H1 (cell line): ENCODE results near the gene C12orf56. TPM values are rescaled to one million over a fixed set of nuclear protein-coding genes. Genes with fewer than 3 reads are reported as not detected.
A peak's percentile ranks its signal among the peaks of the same experiment; 100 is the strongest.

Experiments
- CTCF ChIA-PET: fragments of 300-600 bp; sonication (Branson Sonifier 250); formaldehyde crosslinking; loops from one replicate; lab custom pipeline; 2021; ENCODE audit not compliant: partially characterized antibody; lab: Charles Lee
- POLR2A ChIA-PET: fragments of 300-600 bp; sonication (Branson Sonifier 250); formaldehyde crosslinking; loops from one replicate; lab custom pipeline; 2021; ENCODE audit warnings: inconsistent platforms; ENCODE audit not compliant: partially characterized antibody; lab: Charles Lee
- DNase-seq, 2 experiments: peaks; one replicate each; pipeline versions ENCODE4 v3.0.0 to v3.0.0-alpha.2; 2010 to 2022; ENCODE audit warnings: low spot score in 2 of 2, low read depth in 1 of 2, mixed read lengths in 1 of 2
- FAIRE-seq: peaks from 2 replicates; lab custom pipeline; 2011; peaks lifted over from hg19 to GRCh38; lab: Jason Lieb, UNC
- H2AFZ ChIP-seq: 2 replicates; pipeline ENCODE4 v1.8.1; 2012; ENCODE audit warnings: low read length, inconsistent platforms
- H2AK5ac ChIP-seq: 2 replicates; pipeline ENCODE4 v1.6.1; 2013; ENCODE audit warnings: low read depth, low read length
- H2BK120ac ChIP-seq: replicated peaks from 2 replicates; pipeline ENCODE3; 2013; ENCODE audit warnings: low read depth, low read length, inconsistent platforms
- H2BK12ac ChIP-seq: 2 replicates; pipeline ENCODE4 v1.6.1; 2013; ENCODE audit warnings: low read depth, low read length
- H2BK15ac ChIP-seq: 2 replicates; pipeline ENCODE4 v1.6.1; 2013; ENCODE audit warnings: low read length
- H2BK20ac ChIP-seq: 2 replicates; pipeline ENCODE4 v1.6.1; 2013; ENCODE audit warnings: low read length
- H2BK5ac ChIP-seq: 2 replicates; pipeline ENCODE4 v1.6.1; 2013; ENCODE audit warnings: low read depth, low read length
- H3K14ac ChIP-seq: 2 replicates; pipeline ENCODE4 v1.6.1; 2013; ENCODE audit warnings: inconsistent platforms; ENCODE audit not compliant: insufficient read length
- H3K18ac ChIP-seq: 2 replicates; pipeline ENCODE4 v1.6.1; 2013; ENCODE audit warnings: low read length; ENCODE audit errors: extremely low read depth
- H3K23ac ChIP-seq: 2 replicates; pipeline ENCODE4 v1.6.1; 2013; ENCODE audit warnings: inconsistent platforms; ENCODE audit not compliant: insufficient read length
- H3K23me2 ChIP-seq: 2 replicates; pipeline ENCODE4 v1.6.1; 2013; ENCODE audit warnings: low read depth, low read length
- H3K27ac ChIP-seq: 2 replicates; pipeline ENCODE4 v1.6.1; 2011; ENCODE audit warnings: low read depth, low read length, inconsistent platforms
- H3K27me3 ChIP-seq, 4 experiments: replicated peaks in 1 of 4; 1 replicate in 1 of 4; 2 replicates in 3 of 4; pipeline versions ENCODE4 v1.6.1 to v1.8.1; 2011 to 2013; ENCODE audit warnings: low read length in 3 of 4, mild to moderate bottlenecking in 3 of 4, inconsistent platforms in 2 of 4, mixed read lengths in 2 of 4, moderate library complexity in 1 of 4; ENCODE audit not compliant: control insufficient read depth in 3 of 4, insufficient read depth in 3 of 4; ENCODE audit errors: extremely low read depth in 1 of 4
- H3K36me3 ChIP-seq, 4 experiments: 2 replicates each; pipeline versions ENCODE4 v1.6.1 to v1.8.1; 2011 to 2013; ENCODE audit warnings: mild to moderate bottlenecking in 4 of 4, low read length in 3 of 4, moderate library complexity in 2 of 4, control low read depth in 1 of 4, inconsistent platforms in 1 of 4; ENCODE audit not compliant: insufficient read depth in 4 of 4, control insufficient read depth in 2 of 4
- H3K4ac ChIP-seq: replicated peaks from 2 replicates; pipeline ENCODE3; 2013; ENCODE audit warnings: low read length, low read depth, mixed read lengths, inconsistent platforms; ENCODE audit not compliant: insufficient read length
- H3K4me1 ChIP-seq, 4 experiments: replicated peaks in 1 of 4; 1 replicate in 1 of 4; 2 replicates in 3 of 4; pipeline versions ENCODE4 v1.6.1 to v1.8.1; 2011 to 2013; ENCODE audit warnings: low read length in 3 of 4, inconsistent platforms in 2 of 4, mixed read lengths in 1 of 4; ENCODE audit not compliant: insufficient read depth in 4 of 4, control insufficient read depth in 3 of 4
- H3K4me2 ChIP-seq, 2 experiments: 2 replicates each; pipeline versions ENCODE4 v1.6.1 to v1.8.1; 2011 to 2013; ENCODE audit warnings: low read depth in 2 of 2, low read length in 2 of 2, control low read depth in 1 of 2, inconsistent platforms in 1 of 2, mild to moderate bottlenecking in 1 of 2; ENCODE audit not compliant: insufficient read depth in 1 of 2
- H3K4me3 ChIP-seq, 4 experiments: fragments of 200-600, 300-600 bp in 1 of 4; sonication (generic), shearing (Covaris generic), sonication (Bioruptor Twin) in 1 of 4; 2 replicates each; pipeline versions ENCODE4 v1.5.1 to v1.8.1; 2011 to 2016; ENCODE audit warnings: low read length in 4 of 4, low read depth in 3 of 4, control low read depth in 2 of 4, inconsistent platforms in 2 of 4, mild to moderate bottlenecking in 2 of 4, mixed read lengths in 1 of 4, moderate library complexity in 1 of 4; ENCODE audit not compliant: insufficient read depth in 2 of 4; ENCODE audit errors: extremely low read depth in 1 of 4
- H3K56ac ChIP-seq: replicated peaks from 2 replicates; pipeline ENCODE3; 2013; ENCODE audit warnings: low read depth, mild to moderate bottlenecking, mixed read lengths, low read length, inconsistent platforms; ENCODE audit not compliant: insufficient read length
- H3K79me1 ChIP-seq: 2 replicates; pipeline ENCODE4 v1.6.1; 2013; ENCODE audit warnings: low read depth, low read length, control low read depth
- H3K79me2 ChIP-seq, 2 experiments: 2 replicates each; pipeline versions ENCODE4 v1.6.1 to v1.8.1; 2012 to 2013; ENCODE audit warnings: low read length in 2 of 2, mild to moderate bottlenecking in 2 of 2, inconsistent platforms in 1 of 2; ENCODE audit not compliant: insufficient read depth in 2 of 2, control insufficient read depth in 1 of 2
- H3K9ac ChIP-seq, 4 experiments: replicated peaks in 1 of 4; 1 replicate in 1 of 4; 2 replicates in 3 of 4; pipeline versions ENCODE4 v1.6.1 to v1.8.1; 2011 to 2013; ENCODE audit warnings: low read depth in 3 of 4, low read length in 3 of 4, control low read depth in 2 of 4, mild to moderate bottlenecking in 2 of 4, moderate library complexity in 2 of 4, inconsistent platforms in 1 of 4; ENCODE audit errors: extremely low read depth in 1 of 4
- H3K9me3 ChIP-seq, 2 experiments: 2 replicates each; pipeline versions ENCODE4 v1.6.1 to v1.8.1; 2012 to 2013; ENCODE audit warnings: mild to moderate bottlenecking in 2 of 2, moderate library complexity in 2 of 2, control low read depth in 1 of 2, inconsistent platforms in 1 of 2, low read depth in 1 of 2, low read length in 1 of 2, mixed read lengths in 1 of 2; ENCODE audit not compliant: insufficient read depth in 2 of 2
- H4K20me1 ChIP-seq, 2 experiments: replicated peaks in 1 of 2; 2 replicates each; pipeline versions ENCODE3 to v1.8.1; 2011 to 2013; ENCODE audit warnings: inconsistent platforms in 2 of 2, low read length in 2 of 2, mild to moderate bottlenecking in 1 of 2; ENCODE audit not compliant: insufficient read depth in 2 of 2, control insufficient read depth in 1 of 2
- H4K5ac ChIP-seq: 2 replicates; pipeline ENCODE4 v1.6.1; 2013; ENCODE audit warnings: low read length, low read depth, mixed read lengths, inconsistent platforms; ENCODE audit not compliant: insufficient read length
- H4K8ac ChIP-seq: 2 replicates; pipeline ENCODE4 v1.8.0; 2013; ENCODE audit warnings: mild to moderate bottlenecking, moderate library complexity, low read length, inconsistent platforms; ENCODE audit not compliant: insufficient read depth; ENCODE audit errors: extremely low read depth
- H4K91ac ChIP-seq: replicated peaks from 2 replicates; pipeline ENCODE3; 2013; ENCODE audit warnings: low read length, mixed read lengths, inconsistent platforms; ENCODE audit not compliant: insufficient read length
- CBX5 ChIP-seq: fragments of 300-800, 300-1000 bp; sonication (generic); IDR thresholded peaks from 2 replicates; pipeline ENCODE4 v1.7.1; 2016; ENCODE audit warnings: antibody characterized with exemption, low read length, low read depth
- CREB1 ChIP-seq: IDR thresholded peaks from 2 replicates; pipeline ENCODE4 v1.6.1; 2012; ENCODE audit warnings: inconsistent platforms
- EP300 ChIP-seq, 2 experiments: IDR thresholded peaks; 1 replicate in 1 of 2; 2 replicates in 1 of 2; pipeline ENCODE4 v1.6.1; 2011 to 2012; ENCODE audit warnings: low read depth in 2 of 2, low read length in 2 of 2, mild to moderate bottlenecking in 2 of 2, borderline replicate concordance in 1 of 2, inconsistent platforms in 1 of 2, moderate library complexity in 1 of 2
- NANOG ChIP-seq: IDR thresholded peaks from 2 replicates; pipeline ENCODE4 v1.6.1; 2011; ENCODE audit warnings: low read length, low read depth, mild to moderate bottlenecking, inconsistent platforms; ENCODE audit not compliant: insufficient read depth, poor library complexity, severe bottlenecking
- POLR2A ChIP-seq, 2 experiments: IDR thresholded peaks; 1 replicate in 1 of 2; 2 replicates in 1 of 2; pipeline ENCODE4 v1.6.1; 2011; ENCODE audit warnings: low read depth in 2 of 2, low read length in 2 of 2, mild to moderate bottlenecking in 2 of 2; ENCODE audit errors: control extremely low read depth in 1 of 2
- RXRA ChIP-seq: IDR thresholded peaks from 2 replicates; pipeline ENCODE4 v1.6.1; 2011; ENCODE audit warnings: low read depth, mild to moderate bottlenecking, low read length, moderate library complexity; ENCODE audit not compliant: insufficient read depth
- SIX5 ChIP-seq: IDR thresholded peaks from 2 replicates; pipeline ENCODE4 v1.6.1; 2011; ENCODE audit warnings: mild to moderate bottlenecking, low read depth, low read length
- SP4 ChIP-seq: IDR thresholded peaks from 2 replicates; pipeline ENCODE4 v1.6.1; 2012; ENCODE audit warnings: low read length, inconsistent platforms
- SRF ChIP-seq: IDR thresholded peaks from 2 replicates; pipeline ENCODE4 v1.6.1; 2011; ENCODE audit warnings: mild to moderate bottlenecking, low read depth, low read length, moderate library complexity
- TBP ChIP-seq: IDR thresholded peaks from 2 replicates; pipeline ENCODE4 v1.6.1; 2011; ENCODE audit warnings: low read depth, low read length, improper control_type of control experiment
- TEAD4 ChIP-seq: IDR thresholded peaks from 2 replicates; pipeline ENCODE4 v1.6.1; 2012; ENCODE audit warnings: low read depth, low read length, inconsistent platforms, mixed read lengths
- WGBS, 2 experiments: shearing (Covaris generic) in 1 of 2; methylation state at CpG; one replicate each; pipeline versions ENCODE4 v1.1.6 to v1.1.7; 2013 to 2015; ENCODE audit warnings: low lambda C conversion rate in 2 of 2, mixed read lengths in 2 of 2, inconsistent platforms in 1 of 2, low coverage in 1 of 2, missing lambda C conversion rate in 1 of 2; ENCODE audit not compliant: insufficient replicate concordance in 2 of 2, insufficient coverage in 1 of 2, insufficient read length in 1 of 2; ENCODE audit errors: extremely low coverage in 1 of 2, missing lambda C conversion rate in 1 of 2; 5-methylcytosine and 5-hydroxymethylcytosine counted together
- polyA plus RNA-seq, 7 experiments: library from polyadenylated mRNA; depleted of rRNA in 3 of 7; stranded (reverse) in 5 of 7; unstranded in 2 of 7; fragments of >200 nt in 5 of 7; fragments of 200-250 nt in 2 of 7; gene quantifications; 1 replicate in 5 of 7; 2 replicates in 1 of 7; 4 replicates in 1 of 7; pipeline versions ENCODE4 v1.2.1 to v1.2.3, GENCODE V29; 2011 to 2013; ENCODE audit warnings: missing spikeins in 2 of 7, mixed read lengths in 2 of 7
- total RNA-seq: library from RNA; stranded (reverse); fragmentation: NEBNext Ultra II Directional; extraction: Animal tissue kit (Norgen Biotek cat#: 25700); gene quantifications from 2 replicates; pipeline ENCODE4 v1.2.1, GENCODE V29; 2021
- TF ChIP-seq, protein P1 (sequence below): IDR thresholded peaks from 2 replicates; pipeline ENCODE4 v1.6.1; 2012; ENCODE audit warnings: inconsistent platforms

Gene C12orf56
- total and polyA plus RNA-seq, 2 of the 8 experiments (the other 6 are each of a cell fraction or from before 2014, with no cell fraction given), result 1.1 to 2.9 TPM

DNA sequence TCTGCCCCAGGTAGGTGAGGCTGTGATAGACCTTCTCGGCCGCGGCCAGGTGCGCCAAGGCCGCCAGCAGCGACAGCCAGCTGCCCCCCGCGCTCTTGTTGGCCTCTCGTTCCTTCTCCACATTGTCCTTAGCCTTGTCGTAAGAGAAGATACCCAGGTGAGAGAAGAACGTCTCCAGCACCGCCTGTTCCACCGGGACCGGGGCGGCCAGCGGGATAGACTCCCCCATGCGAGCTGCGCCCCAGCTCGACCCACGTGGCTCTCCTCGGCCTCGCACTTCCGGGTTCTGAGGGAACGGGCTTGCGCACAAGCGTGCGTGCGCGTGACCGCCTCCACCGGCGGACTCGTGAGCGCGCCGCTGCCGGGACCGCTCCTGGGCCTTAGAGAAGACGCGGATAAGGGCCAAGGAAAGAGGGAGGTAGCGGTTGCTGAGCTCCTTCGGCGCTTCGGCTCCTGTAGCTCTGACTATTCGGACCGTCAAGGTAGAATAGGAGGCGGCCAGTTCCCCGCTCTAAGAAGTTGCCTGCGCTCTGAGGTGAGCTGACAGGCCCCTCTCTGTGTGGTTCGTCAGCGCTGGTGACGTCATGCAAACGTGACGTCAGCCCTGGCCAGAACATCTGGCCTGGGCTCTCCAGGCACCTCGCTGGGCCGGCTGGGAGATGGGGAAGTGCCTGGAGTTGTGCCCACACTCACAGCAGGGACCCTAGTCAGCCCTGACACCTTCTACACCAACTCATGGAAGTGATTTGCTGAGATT is 168.4 kb downstream of the C12orf56 start, which contains the start of gene KICS2:
TSS of gene KICS2 (minus strand) at position 288 of the 757 bp plus-strand sequence. CDS start at position 229, 59 bp downstream.
- CTCF ChIA-PET, result interaction anchor here (0.6 to 1.0 kb wide), 2 partner anchors 53 to 200 kb away, joined by 3 read pairs; no protein-coding TSS in a partner anchor
- no peaks in the 10 kb centered on the region for H4K20me1 ChIP-seq
- no peaks in the 10 kb centered on the region for H3K9me3 ChIP-seq
- H3K27me3 ChIP-seq, result no peaks in the 10 kb centered on the region
- H3K18ac ChIP-seq, result no peak within 1 kb of the TSS; the same call in 1 of the 2 replicates
- no peaks in the 10 kb centered on the region for H3K23me2 ChIP-seq
- H3K79me2 ChIP-seq, result 0 out of 4 replicates have a peak, but pooled peaks cover 0 to 2% of the 10 kb centered on the region in 2 experiments
- H2AFZ ChIP-seq, result peak within 1 kb of the TSS; percentile 60
- H3K4me1 ChIP-seq, result peaks cover 0 to 10% (median 3%) of the 10 kb centered on the region in 4 experiments; a peak in 5 of 7 replicates
- peak within 1 kb of the TSS; percentile 43 to 63 for H3K4me2 ChIP-seq
- no peak within 1 kb of the TSS for H3K56ac ChIP-seq
- no peak within 1 kb of the TSS for H2BK12ac ChIP-seq
- H3K4ac ChIP-seq, result no peak within 1 kb of the TSS
- 0 out of 2 replicates have a peak within 1 kb of the TSS, but pooled peaks have one; percentile 25 for H2BK15ac ChIP-seq
- H4K91ac ChIP-seq, result no peak within 1 kb of the TSS
- peak within 1 kb of the TSS; percentile 96; the same call in 1 of the 2 replicates for H4K8ac ChIP-seq
- H3K23ac ChIP-seq, result no peak within 1 kb of the TSS
- H3K4me3 ChIP-seq, result peak within 1 kb of the TSS; percentile 74 to 95 (median 79)
- H4K5ac ChIP-seq, result no peak within 1 kb of the TSS
- POLR2A ChIA-PET, result interaction anchor here (0.8 to 1.4 kb wide), 7 partner anchors 10 to 52 kb away, joined by 3 to 5 read pairs (median 3); no protein-coding TSS in a partner anchor
- H3K9ac ChIP-seq, result peak within 1 kb of the TSS; percentile 54 to 92 (median 84)
- FAIRE-seq (no peak), DNase-seq (peak; percentile 70 to 92)
- peak within 1 kb of the TSS; percentile 85; the same call in 1 of the 2 replicates for H2BK5ac ChIP-seq
- H3K14ac ChIP-seq, result no peak within 1 kb of the TSS
- no peak within 1 kb of the TSS for H2BK120ac ChIP-seq
- H3K79me1 ChIP-seq, result no peaks in the 10 kb centered on the region
- H3K36me3 ChIP-seq, result no peaks in the 10 kb centered on the region
- WGBS, 2 experiments, result 3% methylated on average over 55 of the region's 56 CpGs; no CpG with 5 or more reads in 1 of the 2 experiments
- H2BK20ac ChIP-seq, result no peak within 1 kb of the TSS
- no peak within 1 kb of the TSS for H2AK5ac ChIP-seq
- peak within 1 kb of the TSS; percentile 76 for H3K27ac ChIP-seq
- no peak for TF ChIP-seq SIX5
- TF ChIP-seq TEAD4, result no peak
- TF ChIP-seq, protein P1, sequence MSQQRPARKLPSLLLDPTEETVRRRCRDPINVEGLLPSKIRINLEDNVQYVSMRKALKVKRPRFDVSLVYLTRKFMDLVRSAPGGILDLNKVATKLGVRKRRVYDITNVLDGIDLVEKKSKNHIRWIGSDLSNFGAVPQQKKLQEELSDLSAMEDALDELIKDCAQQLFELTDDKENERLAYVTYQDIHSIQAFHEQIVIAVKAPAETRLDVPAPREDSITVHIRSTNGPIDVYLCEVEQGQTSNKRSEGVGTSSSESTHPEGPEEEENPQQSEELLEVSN, result peak; percentile 69; the same call in 1 of the 2 replicates
- no peak for TF ChIP-seq SRF
- TF ChIP-seq CREB1, result peak; percentile 98
- TF ChIP-seq TBP, result peak; percentile 45
- no peak for TF ChIP-seq EP300 (IDR thresholded peaks at IDR 0.05; ENCODE audit: borderline replicate concordance in 1 of 2, low read depth in 2 of 2, low read length in 2 of 2)
- peak; percentile 87 to 97 for TF ChIP-seq POLR2A (IDR thresholded peaks at IDR 0.05; ENCODE audit: control extremely low read depth in 1 of 2, low read depth in 2 of 2, low read length in 2 of 2)
- TF ChIP-seq SP4, result no peak
- TF ChIP-seq NANOG, result no peak
- TF ChIP-seq RXRA, result no peak
- TF ChIP-seq CBX5, result no peak
